GM13976 (cell line): ENCODE measurements around the gene PITPNB.

Experiments
- DNase-seq: peaks from one replicate; pipeline ENCODE4 v3.0.0; 2012; ENCODE audit warnings: low spot score
- in situ Hi-C: fragments of 300-500 bp; cut with MboI; formaldehyde crosslinking; loops from one replicate; pipeline ENCODE4 v1.12.0; 2022; ENCODE audit warnings: low sequenced_read_pairs, mixed read lengths, inconsistent platforms; ENCODE audit not compliant: unreplicated experiment
- TF ChIP-seq, protein P1 (sequence below): IDR thresholded peaks from 2 replicates; pipeline ENCODE4 v1.5.1; 2012; ENCODE audit warnings: borderline replicate concordance, mild to moderate bottlenecking; ENCODE audit not compliant: insufficient read depth; ENCODE audit errors: extremely low read depth, missing control alignments, control extremely low read depth

The PITPNB gene

DNA sequence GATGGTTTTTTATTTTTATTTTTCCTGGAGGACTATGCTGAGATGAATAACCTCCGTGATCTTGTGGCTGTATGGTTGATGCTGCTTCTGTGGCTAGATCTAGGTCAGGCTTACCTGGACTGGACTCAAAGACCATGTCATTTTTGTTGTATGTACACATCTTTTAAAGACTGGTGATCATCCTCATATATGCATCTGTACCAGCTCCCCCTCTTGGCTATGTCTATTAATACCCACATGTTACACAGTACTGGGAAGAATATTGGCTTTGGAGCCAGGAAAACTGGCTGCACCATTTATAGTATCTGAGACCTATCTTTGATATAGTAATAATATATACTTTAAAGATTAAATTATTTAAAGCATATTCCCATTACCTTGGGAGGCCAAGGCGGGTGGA, 18.4 kb upstream of the PITPNB start:
- in situ Hi-C loops: no loop called here
- TF ChIP-seq, protein P1, sequence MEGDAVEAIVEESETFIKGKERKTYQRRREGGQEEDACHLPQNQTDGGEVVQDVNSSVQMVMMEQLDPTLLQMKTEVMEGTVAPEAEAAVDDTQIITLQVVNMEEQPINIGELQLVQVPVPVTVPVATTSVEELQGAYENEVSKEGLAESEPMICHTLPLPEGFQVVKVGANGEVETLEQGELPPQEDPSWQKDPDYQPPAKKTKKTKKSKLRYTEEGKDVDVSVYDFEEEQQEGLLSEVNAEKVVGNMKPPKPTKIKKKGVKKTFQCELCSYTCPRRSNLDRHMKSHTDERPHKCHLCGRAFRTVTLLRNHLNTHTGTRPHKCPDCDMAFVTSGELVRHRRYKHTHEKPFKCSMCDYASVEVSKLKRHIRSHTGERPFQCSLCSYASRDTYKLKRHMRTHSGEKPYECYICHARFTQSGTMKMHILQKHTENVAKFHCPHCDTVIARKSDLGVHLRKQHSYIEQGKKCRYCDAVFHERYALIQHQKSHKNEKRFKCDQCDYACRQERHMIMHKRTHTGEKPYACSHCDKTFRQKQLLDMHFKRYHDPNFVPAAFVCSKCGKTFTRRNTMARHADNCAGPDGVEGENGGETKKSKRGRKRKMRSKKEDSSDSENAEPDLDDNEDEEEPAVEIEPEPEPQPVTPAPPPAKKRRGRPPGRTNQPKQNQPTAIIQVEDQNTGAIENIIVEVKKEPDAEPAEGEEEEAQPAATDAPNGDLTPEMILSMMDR: no peak

DNA sequence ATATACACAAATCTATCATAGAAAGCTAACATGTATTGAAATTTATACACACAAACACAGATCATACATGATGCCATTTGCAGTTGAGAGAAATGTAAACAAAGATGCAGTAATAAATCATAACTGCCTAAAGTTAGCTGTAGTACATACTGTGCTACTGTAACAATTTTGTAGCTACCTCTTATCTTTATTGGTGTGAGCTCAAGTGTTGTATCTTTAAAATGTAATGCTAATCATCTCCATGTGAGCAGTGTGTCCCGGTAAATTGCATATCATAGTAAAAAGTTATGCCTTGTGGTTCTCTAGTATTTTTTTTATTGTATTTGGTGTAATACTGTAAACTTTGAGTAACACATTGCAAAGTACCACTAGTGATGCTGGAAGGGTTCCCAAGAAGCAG, 16.8 kb upstream of the PITPNB start:
- no peak for DNase-seq
- TF ChIP-seq, protein P1: no peak
- in situ Hi-C loops: no loop called here

More for the DNA sequence above, 18.4 kb upstream of the PITPNB start:
- DNase-seq: no peak

DNA sequence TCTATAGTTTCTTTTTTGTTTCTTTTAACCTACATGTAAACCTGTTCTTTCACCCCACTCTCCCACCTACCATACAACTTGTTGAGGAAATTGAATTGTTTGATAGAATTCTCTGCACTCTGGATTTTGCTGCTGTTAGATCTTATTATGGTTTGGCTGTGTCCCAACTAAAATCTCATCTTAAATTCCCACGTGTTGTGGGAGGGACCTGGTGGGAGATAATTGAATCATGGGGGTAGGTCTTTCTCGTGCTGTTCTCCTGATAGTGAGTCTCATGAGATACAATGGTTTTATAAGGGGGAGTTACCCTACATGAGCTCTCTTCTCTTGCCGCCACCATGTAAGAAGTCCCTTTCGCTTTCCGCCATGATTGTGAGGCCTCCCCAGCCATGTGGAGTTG, 15.0 kb upstream of the PITPNB start:
- no peak for DNase-seq
- in situ Hi-C loops: no loop called here
- TF ChIP-seq, protein P1: no peak

DNA sequence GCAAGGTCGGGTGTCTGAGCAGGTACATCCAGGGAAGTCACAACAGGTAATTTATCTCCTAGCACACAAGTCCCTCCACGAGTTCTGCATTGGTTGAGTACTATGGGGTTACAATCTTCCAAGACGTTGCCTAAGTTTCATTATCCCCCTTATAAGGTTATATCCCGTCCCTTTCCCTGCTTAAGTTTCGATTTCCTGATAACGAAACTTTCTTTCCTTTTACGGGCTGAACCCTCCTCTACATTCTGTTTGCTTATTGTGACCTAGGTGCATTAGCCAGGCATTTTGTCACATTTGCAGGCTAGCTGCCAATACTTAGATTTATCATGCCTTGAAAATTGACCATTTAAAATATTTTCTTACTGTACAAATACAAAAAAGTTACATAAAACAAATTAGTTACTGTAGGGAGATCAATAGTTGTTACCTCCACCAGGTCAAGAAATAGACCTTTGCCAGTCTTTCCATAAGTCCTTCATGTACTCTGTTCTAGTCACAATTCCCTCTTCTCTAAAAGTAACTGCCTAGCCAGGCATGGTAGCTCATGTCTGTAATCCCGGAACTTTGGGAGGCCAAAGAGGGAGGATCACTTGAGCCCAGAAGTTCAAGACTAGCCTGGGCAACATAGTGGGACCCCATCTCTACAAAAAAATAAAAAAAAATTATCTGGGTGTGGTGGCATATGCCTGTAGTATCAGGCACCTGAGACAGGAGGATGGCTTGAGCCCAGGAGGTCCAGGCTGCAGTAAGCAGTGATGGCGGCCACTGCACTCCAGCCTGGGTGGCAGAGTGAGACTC, 14.3 kb upstream of the PITPNB start:
- no peak for DNase-seq
- in situ Hi-C loops: no loop called here
- TF ChIP-seq, protein P1: no peak

DNA sequence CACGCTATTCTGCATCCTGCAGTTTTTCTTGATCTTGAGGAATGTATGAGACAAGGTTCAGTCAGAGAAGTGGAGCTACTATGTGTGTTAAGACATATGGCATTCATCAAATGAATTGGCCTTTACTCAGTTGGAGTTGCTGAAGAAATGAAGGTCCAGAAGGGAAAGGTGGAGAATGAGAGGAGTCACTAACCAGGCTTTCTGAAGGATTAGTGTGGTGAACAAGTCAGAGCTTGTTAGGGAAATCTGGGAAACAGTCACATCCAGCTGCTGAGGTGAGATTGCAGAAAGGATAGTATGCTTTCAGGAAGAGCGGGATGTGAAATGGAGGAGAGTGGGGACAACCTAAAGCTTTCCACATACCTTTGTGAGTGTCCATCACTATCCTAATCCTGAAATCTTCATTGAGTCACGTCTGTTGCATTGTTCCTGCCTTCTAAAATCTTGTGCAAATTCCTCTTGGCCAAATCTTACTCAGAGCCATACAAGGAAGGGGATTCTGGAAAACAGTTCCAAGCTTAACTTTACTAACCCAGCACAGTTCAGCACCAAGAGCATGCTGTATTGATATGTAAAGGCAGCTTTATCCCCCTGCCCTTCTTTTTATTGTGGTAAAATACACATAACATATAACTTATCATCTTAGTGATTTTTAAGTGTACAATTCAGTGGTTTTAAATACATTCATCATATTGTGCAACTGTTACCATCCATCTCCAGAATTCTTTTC, 11.4 kb upstream of the PITPNB start:
- TF ChIP-seq, protein P1: no peak
- no peak for DNase-seq
- in situ Hi-C loops: no loop called here

DNA sequence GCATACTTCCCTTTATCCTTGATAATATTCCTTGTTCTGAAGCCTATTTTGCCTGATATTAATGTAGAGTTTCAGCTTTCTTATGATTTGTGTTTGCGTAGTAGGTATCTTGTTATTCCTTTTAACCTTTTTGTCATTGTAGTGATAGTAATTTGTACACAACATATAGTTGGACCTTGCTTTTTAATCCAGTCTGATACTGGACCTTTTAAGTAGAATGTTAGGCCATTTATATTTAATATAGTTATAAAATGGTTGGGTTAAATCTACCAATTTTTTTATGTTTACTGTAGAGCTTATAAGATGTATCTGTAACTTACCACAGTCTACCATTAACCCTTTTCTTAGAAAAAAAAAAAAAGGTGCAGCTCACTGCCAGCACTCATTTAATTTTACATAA, 8.6 kb upstream of the PITPNB start:
- TF ChIP-seq, protein P1: no peak
- in situ Hi-C loops: no loop called here
- DNase-seq: no peak
